Measurements from ENCODE around the gene PRKAR1B.

GRCh38 chr7:676972-677385 lies 50.1 kb downstream of the PRKAR1B start:
- TF ChIP-seq ZNF274 (IDR thresholded peaks at IDR 0.05; ENCODE audit: low read depth, low read length) = no peak
- TF ChIP-seq YY1 (IDR thresholded peaks at IDR 0.05; ENCODE audit: insufficient read depth, insufficient read length) = no peak

All from NT2/D1 (cell line).